GM21576 (cell line): ENCODE measurements around the gene HNRNPM.
"Not testable (repeated sequence)": the region's sequence is repeated elsewhere in the genome, so short reads cannot be mapped to it uniquely, and the experiment has no call there.

ENCODE experiments used
- ATAC-seq: cut with Tn5 transposase; IDR thresholded peaks from one replicate; pipeline ENCODE4 v1.9.1; 2021; ENCODE audit warnings: mild to moderate bottlenecking, moderate library complexity; ENCODE audit not compliant: unreplicated experiment

The HNRNPM gene

GRCh38 chr19:8444677-8445487 lies at the start of gene HNRNPM:
TSS of gene HNRNPM (plus strand) at chr19:8444975. CDS start at chr19:8444999, 24 bp downstream.
- peak; percentile 64 for ATAC-seq

- ATAC-seq, result no peak
Measured at GRCh38 chr19:8395621-8396082, 49.1 kb upstream of the HNRNPM start.

- ATAC-seq, result no peak
Measured at GRCh38 chr19:8396185-8396562, 48.6 kb upstream of the HNRNPM start.

GRCh38 chr19:8396563-8397203 lies 48.1 kb upstream of the HNRNPM start:
- ATAC-seq, result no peak

GRCh38 chr19:8397271-8397670 lies 47.5 kb upstream of the HNRNPM start:
- no peak for ATAC-seq

GRCh38 chr19:8397746-8398310 lies 46.9 kb upstream of the HNRNPM start:
- ATAC-seq, result no peak

GRCh38 chr19:8398311-8398771 lies 46.4 kb upstream of the HNRNPM start:
- no peak for ATAC-seq

GRCh38 chr19:8399681-8400188 lies 45.0 kb upstream of the HNRNPM start:
- ATAC-seq, result no peak

- no peak for ATAC-seq
Measured at GRCh38 chr19:8401981-8402411, 42.8 kb upstream of the HNRNPM start.

GRCh38 chr19:8403098-8403819 lies 41.5 kb upstream of the HNRNPM start:
- no peak for ATAC-seq

GRCh38 chr19:8403820-8404109 lies 41.0 kb upstream of the HNRNPM start:
- no peak for ATAC-seq

- ATAC-seq, result no peak
Measured at GRCh38 chr19:8404391-8405151, 40.2 kb upstream of the HNRNPM start.

GRCh38 chr19:8410718-8411117 lies 34.1 kb upstream of the HNRNPM start:
- ATAC-seq, result not testable (repeated sequence)

- peak; percentile 96 for ATAC-seq
Measured at GRCh38 chr19:8412783-8413628, 31.8 kb upstream of the HNRNPM start, which contains the start of gene MARCHF2. TSS of gene MARCHF2 (plus strand) at chr19:8413305. CDS start at chr19:8421841, 8,536 bp downstream.

- no peak for ATAC-seq
Measured at GRCh38 chr19:8413629-8413995, 31.2 kb upstream of the HNRNPM start.

GRCh38 chr19:8416796-8417195 lies 28.0 kb upstream of the HNRNPM start:
- no peak for ATAC-seq

GRCh38 chr19:8421484-8422461 lies 23.0 kb upstream of the HNRNPM start:
- ATAC-seq, result no peak

GRCh38 chr19:8423817-8424223 lies 21.0 kb upstream of the HNRNPM start:
- ATAC-seq, result no peak
